Measurements from ENCODE around the gene ITPR2.
A peak's percentile ranks its signal among the peaks of the same experiment; 100 is the strongest.
"Not testable (repeated sequence)": the region's sequence is repeated elsewhere in the genome, so short reads cannot be mapped to it uniquely, and the experiment has no call there.

ITPR2 gene

DNA sequence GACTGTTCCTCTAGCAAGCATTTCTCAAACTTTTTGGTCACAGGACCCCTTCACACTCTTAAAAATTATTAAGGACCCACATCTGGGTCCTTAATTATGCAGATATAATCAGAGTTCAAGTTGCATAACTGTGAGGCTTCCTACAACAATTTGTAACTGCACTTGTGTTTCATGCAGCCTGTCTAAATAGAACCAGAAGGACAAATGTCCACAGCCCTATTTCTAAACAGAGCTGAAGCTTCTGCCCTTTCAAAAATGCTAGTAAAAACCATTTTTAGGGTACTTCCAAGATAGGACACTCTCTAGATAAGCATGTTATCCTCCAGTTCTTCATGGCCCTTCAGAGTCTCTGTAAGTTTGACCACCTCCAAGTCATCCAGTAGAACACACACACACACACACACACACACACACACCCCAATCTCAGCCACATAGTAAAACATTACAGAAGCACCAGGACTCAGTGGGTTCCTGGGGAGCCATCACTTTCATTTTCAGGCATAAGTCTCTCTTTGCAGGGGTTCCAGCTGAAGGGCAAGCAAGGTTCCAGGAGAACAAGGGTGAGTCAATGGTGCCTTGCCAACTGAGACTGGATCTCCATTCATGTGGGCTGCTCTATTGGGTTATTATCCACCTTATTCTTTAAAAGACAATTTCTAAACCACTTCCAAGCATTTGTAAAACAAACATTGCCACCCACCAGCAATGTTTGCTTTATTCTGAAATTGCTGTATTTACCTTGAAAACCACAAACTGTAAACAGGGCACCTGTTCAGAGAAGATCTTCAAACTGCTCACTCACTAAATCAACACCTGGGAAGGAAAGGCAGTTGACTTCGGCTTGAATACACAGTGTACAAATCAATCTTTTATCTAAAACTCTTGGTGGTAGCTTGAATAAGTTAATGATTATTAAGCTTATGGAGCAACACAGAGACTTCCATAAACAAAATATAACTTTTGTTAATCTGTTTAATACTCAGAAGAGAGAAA lies 64.1 kb downstream of the ITPR2 start:
- no peak for FAIRE-seq
- DNase-seq (ENCODE audit: insufficient read length, low spot score): no peak

DNA sequence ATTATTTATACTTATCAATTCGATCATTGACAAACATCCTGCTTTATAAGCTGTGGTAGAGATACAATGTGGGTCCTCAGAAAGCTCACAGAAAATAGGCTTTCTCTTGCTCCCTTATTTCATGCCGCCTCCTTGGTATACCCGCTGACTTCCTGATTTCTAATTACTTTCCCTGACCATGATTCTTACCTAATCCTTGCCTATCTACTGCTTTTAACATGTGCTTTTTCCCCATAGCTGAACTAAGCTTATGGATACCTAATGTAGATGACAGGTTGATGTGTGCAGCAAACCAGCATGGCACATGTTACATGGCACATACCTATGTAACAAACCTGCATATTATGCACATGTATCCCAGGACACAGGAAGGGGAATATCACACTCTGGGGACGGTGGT lies 65.1 kb downstream of the ITPR2 start:
- DNase-seq (ENCODE audit: insufficient read length, low spot score): no peak
- peak; percentile 85 for FAIRE-seq

DNA sequence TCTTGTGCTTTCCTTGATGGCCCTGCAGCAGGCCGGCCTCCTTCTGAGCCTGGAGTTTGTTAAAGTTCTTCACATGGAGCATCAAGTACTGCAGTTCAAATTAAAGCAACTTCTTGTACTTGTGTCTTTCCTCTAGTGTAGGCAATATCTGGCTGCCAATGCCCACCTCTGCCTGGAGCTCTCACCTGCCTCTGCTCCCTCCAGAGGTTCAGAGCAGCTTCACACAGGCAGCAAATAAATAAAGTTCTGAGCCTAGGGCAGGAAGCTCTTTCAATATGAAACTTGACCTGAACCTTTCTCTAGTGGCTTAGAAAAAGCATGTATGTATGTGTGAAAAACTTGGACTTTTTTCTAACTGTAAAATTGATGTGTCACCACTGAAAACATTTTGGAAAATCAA lies 65.9 kb downstream of the ITPR2 start:
- FAIRE-seq (no peak), DNase-seq (ENCODE audit: insufficient read length, low spot score) (no peak)

DNA sequence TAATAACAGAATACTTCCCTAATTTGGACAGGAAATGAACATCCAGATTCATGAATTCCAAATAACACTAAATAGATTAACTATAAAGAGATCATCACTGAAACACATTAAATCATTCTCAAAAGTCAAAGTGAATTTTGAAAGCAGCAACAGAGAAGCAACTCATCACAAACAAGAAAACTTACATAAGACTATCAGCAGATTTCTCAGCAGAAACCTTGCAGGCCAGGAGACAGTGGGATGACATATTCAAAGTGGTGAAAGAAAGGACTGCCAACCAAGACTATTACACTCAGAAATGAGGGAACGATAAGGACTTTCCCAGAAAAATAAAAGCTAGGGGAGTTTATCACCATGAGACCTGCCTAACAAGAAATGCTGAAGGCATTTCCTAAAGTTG lies 70.8 kb downstream of the ITPR2 start:
- FAIRE-seq (no peak), DNase-seq (ENCODE audit: insufficient read length, low spot score) (no peak)

DNA sequence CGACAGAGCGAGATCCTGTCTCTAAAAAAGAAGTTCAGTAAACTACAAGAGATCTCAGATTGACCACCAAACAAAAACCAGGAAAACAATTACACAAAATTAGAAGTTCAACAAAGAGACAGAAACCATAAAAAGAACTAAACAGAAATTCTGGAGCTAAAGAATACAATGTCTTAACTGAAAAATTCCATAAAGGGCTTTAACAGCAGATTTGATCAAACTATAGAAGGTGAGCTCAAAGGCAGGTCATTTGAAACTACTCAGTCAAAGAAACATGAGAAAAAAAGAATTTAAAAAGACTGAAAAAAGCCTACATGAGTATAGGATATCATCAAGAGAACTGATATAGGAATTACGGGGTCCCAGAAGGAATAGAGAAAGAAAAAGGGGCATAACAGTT lies 71.2 kb downstream of the ITPR2 start:
- no peak for FAIRE-seq

DNA sequence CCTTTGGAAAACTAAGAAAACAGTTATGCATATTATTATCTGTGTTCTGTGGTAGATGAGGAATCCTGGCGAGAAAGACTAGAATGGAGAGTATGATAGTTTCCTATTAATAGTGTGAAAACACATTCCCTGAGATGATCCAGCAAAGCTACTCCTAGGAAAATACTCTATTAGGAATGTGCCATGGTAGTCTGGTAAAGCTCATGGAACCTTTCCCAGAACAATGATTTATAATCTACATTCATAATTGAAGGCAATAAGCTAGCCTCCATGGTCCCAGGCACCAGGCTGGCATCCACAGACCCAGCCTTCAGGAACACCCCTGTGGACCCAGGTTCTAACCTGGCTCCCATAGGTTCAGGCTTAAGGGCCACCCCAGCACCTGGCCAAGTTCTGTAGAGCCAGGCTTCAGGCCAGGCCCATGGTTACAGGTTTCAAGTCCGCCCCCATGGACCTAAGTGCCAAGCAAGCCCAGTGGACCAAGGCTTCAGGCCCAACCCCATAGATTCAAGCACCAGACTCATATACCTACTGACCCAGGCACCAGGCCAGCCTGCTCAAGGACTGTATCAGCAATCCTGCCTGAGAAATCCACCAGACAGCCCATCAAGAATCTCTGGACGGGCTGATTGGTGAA lies 72.2 kb downstream of the ITPR2 start:
- FAIRE-seq (peak; percentile 66), DNase-seq (ENCODE audit: insufficient read length, low spot score) (no peak)

More for the DNA sequence above, 71.2 kb downstream of the ITPR2 start:
- no peak for DNase-seq (ENCODE audit: insufficient read length, low spot score)

DNA sequence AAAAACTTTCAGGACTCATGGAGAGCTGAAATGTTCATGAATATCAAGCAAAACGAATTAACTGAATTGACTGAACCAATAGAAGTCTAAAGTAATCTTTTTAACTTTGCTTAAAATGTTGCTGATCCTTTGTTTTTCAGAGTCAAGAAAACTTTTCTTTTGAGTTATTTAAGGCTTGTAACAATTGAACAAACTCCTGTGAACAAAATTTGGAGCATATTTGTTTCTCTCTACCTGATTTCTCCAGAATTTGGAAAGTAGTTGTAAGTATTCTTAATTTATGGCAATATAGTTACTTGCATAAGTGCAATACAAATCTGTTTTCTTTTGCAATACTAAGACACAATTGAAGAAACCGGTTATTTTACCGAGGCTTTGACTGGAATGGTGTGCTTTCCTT lies 77.6 kb downstream of the ITPR2 start:
- not testable (repeated sequence) for FAIRE-seq

DNA sequence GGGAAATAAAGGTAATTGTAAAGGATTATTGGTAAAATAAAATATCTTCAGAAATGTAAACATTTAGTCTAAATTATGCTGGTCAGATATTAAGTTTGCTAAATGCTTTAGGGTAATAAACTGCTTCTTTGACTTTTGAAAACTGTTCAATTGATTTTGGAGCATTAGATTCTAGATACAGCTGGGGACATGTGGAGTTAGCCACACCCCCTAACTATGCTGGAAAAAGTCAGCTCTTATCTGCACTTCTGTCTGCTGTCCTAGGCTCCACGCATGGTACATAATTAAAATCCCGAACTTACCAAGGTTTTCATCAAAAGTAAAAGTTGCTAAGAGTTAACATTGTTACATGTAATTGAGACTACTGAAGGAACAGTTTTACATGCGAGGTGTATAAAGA lies 78.8 kb downstream of the ITPR2 start:
- DNase-seq (ENCODE audit: insufficient read length, low spot score) (no peak), FAIRE-seq (no peak)

More for the DNA sequence above, 77.6 kb downstream of the ITPR2 start:
- not testable (repeated sequence) for DNase-seq (ENCODE audit: insufficient read length, low spot score)

DNA sequence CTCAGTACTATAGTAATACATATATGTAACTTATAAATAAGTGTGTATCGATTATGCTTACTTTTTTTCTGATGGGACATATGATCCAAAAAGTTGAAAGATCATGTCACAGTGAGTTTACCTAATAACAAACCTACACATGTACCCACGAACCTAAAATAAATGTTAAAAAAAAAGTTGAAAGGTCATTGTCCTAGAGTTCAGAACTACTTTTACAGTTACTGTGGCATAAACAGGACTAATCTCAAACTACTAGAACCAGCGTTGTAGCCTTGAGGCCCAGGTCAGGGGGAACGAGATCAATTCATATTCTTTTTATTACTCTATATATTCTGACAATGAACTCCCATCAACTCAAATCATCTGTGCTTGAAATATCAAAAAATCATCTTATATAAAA lies 81.8 kb downstream of the ITPR2 start:
- FAIRE-seq (no peak), DNase-seq (ENCODE audit: insufficient read length, low spot score) (no peak)

DNA sequence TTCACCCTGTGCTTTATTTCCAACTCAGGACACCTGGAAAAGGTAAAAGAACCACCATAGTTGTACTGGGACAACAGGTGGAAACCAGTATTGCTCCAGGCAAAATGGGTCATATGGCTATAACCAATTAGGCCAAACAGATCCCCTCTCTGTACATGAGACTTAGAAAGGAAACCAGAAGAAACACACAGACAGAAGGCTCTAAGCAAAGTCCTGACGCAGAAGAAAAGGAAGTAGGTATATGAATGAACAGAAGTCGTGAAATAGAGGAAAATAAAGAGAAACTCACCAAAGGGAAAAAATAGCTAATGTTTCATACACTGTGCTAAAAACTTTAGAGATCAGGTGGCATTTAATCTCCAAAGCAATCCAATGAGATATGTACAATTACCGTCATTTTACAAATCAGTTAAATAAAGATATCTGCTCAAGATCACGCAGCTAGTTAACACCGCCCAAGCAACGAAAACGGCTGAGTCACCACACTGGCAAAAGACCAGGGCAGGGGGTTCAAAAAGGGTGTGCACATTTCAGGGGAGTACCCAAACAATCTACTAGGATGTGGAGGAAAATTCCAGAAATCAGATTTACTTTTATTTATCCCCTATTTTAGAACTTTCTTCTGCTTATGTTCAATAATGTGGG lies 82.3 kb downstream of the ITPR2 start:
- DNase-seq (ENCODE audit: insufficient read length, low spot score) (no peak), FAIRE-seq (no peak)

DNA sequence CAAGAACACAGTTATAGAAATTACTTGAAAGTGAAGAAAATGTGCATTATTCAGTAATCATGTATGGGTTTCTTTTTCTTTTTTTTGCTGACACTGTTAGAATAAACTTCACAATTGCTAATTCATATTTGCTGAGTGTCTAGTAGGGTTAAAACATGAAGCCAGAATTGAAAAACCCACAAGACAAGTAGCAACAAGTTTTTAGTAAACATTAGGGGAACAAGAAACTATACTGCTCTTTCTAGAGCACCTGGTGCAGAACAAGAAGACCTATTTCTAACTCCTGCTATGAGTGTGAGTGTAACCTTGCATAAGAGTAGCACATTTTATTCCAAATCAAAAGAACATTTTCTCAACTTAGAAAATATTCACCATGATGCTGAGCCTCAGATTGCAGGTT lies 83.2 kb downstream of the ITPR2 start:
- no peak for FAIRE-seq
- DNase-seq (ENCODE audit: insufficient read length, low spot score): no peak

DNA sequence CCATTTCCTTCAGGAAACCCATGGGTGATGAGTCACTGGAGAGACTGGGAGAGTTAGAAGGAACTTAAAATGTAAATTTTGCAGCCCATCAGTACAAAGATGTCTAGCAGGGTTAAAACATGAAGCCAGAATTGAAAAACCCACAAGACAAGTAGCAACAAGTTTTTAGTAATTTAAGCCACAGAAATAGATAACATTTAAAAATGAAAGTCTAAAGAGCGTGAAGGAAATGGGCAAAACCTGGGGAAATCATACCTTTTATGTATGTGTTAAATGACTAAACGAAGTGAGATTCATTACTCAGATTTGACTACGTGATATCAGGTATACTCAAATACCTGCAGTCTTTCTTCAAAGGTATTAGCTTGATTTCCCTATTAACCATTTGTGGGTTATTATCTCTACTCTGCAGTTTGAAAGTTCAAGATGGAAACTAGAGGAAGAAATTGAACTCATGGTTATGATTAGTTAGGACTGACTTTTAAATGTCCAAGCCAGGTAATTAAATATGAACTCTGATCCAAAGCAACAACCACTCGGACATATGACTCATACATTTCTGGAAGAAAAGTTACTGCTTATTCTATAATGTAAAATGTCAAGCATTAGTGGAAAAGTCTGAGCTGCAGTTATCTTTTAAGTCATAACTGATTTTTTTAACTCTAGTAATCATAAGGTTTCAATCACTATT lies 84.1 kb downstream of the ITPR2 start:
- FAIRE-seq (peak; percentile 70), DNase-seq (ENCODE audit: insufficient read length, low spot score) (peak; percentile 27)

DNA sequence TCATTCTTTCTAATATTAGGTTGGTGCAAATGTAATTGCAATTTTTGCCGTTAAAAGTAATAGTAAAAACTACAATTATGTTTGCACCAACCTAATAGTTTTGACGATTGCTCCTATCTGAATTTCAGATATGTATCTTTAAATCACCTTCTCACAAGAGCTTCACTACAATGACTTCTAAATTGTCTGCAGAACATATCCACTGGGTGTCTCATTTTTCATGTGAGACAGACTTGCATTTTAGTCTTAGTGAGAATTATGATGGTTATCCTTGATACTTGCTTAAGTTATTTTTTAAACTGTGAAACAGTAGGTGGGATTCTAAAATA lies 84.6 kb downstream of the ITPR2 start:
- DNase-seq (ENCODE audit: insufficient read length, low spot score) (peak; percentile 34), FAIRE-seq (no peak)

DNA sequence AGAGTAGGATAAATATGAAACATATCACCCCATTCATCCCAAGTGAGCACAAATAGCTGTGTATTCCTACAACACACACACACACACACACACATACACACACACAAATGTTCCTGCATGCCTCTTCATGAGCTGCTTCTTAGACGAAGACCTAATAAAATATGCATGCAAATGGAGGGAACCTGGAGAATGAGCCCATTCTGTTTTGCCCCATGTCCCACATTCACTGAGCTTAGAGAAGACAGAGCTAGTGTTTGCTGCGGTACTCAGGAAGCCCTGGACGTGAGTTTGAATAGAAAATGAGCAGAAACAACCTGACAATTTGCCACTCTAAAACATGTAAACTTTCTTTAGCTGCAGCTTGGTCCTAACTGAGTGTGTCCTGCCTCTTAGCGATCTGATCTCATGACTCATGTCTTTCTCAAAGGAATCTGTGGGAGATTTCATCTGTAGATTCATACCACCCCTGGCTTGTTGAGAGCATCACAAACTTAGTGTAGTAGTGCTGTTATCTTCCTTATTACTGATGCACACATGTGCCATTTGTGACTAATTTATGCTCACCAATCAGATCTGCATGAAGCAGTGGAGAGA lies 86.8 kb downstream of the ITPR2 start:
- FAIRE-seq (peak; percentile 95), DNase-seq (ENCODE audit: insufficient read length, low spot score) (peak; percentile 79)

DNA sequence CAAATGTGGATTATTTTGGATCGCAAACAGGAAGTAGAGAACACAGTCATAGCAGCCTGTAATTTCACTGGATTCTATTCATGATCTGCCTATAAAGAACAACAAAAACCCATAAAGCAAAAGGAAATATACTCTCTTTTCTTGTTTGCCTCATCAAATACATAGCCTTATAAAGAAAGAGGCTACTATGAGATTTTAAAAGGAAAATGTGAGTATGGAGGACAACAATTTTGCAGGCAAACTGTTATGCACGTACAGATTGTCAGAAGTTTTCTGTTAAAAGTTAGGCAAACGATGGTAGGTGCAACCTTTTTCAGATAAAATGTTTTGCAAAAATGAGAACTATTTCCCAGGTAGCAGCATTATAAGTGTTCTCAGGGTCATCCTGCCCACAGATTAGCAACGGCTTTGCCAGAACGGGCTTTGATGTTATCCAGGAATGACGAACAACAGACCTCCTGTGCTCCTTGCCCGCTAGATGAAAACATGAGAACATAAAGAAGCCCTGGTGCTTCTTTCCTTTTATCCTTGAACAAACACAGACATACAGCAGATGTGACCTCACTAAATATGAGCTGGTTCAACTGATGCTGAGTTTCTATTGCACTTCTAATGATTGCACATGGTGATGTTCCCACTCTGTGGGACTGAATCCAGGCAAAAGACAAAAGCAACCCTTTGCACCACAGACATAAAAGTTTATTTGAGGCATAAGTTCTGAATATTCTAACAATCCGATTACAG lies 88.1 kb downstream of the ITPR2 start:
- FAIRE-seq: no peak
- DNase-seq (ENCODE audit: insufficient read length, low spot score): no peak

DNA sequence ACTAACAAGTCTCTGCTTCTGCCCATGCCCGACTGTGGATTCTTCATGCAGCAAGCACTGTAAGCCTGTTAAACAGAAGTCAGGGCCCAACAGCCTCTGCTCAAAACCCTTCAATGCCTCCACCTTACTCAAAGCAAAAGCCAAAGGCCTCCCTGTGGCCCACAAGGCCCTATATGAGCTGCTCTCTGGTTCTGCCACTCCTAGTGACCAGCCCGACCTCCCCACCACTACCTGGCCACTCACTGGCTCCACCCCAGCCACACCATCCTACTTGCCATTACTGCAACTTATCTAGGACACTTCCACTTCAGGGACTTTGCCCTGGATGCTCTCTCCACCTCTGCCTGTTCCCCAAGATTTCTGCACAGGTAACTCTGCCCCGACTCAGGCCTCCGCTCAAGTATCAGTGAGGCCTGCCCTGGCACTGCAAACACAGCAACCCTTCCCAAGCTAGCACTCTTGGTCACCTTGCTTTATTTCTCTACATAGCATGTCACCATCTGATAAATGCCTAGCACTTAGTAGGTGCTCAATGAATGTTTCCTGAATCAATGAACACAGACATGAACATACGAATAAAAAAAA lies 88.9 kb downstream of the ITPR2 start:
- DNase-seq (ENCODE audit: insufficient read length, low spot score): no peak
- peak; percentile 49 for FAIRE-seq

DNA sequence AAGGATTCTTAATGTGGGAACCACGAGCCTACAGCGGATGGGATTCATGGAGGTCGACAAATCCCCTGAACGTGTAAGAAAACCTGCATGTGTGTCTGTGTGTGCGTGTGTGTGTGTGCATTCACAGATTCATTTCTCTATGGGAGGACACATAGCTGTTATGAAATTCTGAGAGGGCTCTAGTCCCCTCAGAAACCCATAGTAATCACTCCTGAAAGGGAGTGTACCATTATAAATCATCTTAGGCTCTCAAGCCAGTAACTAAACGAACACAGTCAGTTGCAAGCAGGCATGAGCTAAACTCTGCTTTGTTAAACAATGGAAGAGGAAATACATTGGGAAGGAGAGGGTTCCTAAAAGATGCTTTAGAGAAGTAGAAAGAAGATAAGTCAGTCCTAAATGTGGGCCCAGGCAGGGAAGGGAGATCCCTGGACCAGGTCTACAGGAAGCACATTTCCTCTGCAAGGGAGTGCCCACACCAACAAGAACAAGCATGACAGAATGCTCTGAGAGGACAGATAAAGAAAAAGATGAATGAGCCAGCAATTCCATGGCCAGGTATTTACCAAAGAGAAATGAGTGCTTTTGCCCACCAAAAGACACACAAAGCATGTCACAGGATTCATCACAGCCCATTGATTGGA lies 91.3 kb downstream of the ITPR2 start:
- FAIRE-seq (no peak), DNase-seq (ENCODE audit: insufficient read length, low spot score) (no peak)

DNA sequence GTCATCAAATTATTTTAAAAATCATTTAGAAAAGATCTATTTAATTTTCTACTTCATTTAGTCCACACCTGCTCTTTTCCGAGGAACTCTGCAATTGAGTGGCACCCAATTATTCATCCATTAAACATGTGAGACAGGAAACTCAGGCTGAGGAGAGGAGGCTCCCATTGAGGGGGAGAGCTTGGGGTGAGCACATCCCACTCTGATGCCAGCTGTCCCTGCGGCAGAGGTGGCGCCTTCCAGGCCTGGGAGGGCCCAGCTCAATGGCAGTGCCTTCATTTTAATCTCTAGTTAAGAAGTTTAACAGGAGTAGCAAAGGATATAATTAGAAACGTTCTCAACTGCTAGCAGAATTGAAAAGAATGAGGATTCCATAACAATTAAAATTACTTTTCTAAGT lies 92.0 kb downstream of the ITPR2 start:
- DNase-seq (ENCODE audit: insufficient read length, low spot score): peak; percentile 24
- no peak for FAIRE-seq

DNA sequence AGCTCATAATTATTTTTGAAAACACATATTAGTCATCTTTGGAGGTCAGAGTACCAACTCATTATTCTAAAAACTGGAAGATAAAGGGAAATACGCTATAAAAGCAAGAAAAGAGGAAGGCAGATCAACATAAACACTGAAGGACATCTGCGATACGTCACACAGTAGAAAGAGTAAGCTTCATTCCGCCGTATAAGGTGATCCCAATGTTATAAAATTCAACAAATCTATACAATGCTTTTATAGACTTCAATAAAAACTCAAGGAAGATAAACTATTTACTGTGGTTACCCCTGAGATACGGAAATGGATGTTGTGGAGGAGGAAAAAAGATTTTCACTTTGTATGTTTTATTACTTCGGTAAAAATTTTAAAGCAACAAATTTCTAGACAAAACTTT lies 92.6 kb downstream of the ITPR2 start:
- DNase-seq (ENCODE audit: insufficient read length, low spot score): no peak
- FAIRE-seq: no peak
